Measurements from ENCODE around the gene ZNF414. TPM values are rescaled to one million over a fixed set of nuclear protein-coding genes. Genes with fewer than 3 reads are reported as not detected.
A peak's percentile ranks its signal among the peaks of the same experiment; 100 is the strongest.

Gene ZNF414
- total RNA-seq, 4 donors from 2014 or later, result 3.6 to 18.9 (median 10.3) TPM

DNA sequence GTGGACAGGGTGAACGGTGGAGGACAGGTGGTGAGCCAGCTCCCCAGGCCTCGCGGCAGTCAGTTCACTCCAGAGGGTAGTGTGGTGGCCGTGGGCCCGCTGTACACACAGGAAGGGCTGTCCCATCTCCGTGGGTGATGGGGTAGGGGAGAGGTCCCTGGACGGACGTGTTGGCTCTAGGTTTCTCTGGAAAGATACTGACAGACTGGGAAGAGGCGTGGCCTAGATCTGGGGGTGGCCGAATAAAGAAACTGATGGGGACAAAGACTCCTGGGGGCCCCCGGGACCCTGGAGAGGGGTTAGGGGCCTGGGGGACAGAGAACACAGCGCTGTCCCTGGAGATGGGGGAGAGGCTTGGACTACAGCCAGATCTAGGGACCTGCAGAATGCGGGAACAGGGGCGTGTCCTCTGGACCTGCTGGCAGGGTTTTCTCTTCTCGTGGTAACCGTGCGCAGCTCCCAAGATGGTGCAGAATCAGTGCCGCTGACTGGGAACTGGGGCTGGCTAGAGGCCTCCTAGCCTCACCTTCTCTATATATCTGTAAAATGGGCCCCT, 7.5 kb downstream of the ZNF414 start:
- 31% methylated on average over 6 of the region's 18 CpGs; no CpG with 5 or more reads in 1 of the 2 donors for WGBS, 2 donors (ENCODE audit: low coverage in 1 of 2)
- TF ChIP-seq, protein P1, sequence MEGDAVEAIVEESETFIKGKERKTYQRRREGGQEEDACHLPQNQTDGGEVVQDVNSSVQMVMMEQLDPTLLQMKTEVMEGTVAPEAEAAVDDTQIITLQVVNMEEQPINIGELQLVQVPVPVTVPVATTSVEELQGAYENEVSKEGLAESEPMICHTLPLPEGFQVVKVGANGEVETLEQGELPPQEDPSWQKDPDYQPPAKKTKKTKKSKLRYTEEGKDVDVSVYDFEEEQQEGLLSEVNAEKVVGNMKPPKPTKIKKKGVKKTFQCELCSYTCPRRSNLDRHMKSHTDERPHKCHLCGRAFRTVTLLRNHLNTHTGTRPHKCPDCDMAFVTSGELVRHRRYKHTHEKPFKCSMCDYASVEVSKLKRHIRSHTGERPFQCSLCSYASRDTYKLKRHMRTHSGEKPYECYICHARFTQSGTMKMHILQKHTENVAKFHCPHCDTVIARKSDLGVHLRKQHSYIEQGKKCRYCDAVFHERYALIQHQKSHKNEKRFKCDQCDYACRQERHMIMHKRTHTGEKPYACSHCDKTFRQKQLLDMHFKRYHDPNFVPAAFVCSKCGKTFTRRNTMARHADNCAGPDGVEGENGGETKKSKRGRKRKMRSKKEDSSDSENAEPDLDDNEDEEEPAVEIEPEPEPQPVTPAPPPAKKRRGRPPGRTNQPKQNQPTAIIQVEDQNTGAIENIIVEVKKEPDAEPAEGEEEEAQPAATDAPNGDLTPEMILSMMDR (IDR thresholded peaks at IDR 0.05), result no peak
- TF ChIP-seq POLR2AphosphoS5 (IDR thresholded peaks at IDR 0.05) (no peak), EP300 (IDR thresholded peaks at IDR 0.05) (no peak), POLR2A (IDR thresholded peaks at IDR 0.05) (no peak)
- H3K36me3 ChIP-seq, result peaks cover 0 to 13% of the 10 kb centered on the region in 2 donors
- H3K4me3 ChIP-seq, result peak overlapping the region; percentile 23 to 63
- no peaks in the 10 kb centered on the region for H3K9me3 ChIP-seq
- H3K27me3 ChIP-seq, result no peaks in the 10 kb centered on the region
- peak overlapping the region in 3 of 4 donors; percentile 35 to 61 (median 47) for H3K27ac ChIP-seq
- no peak for ATAC-seq
- peaks cover 0 to 21% (median 11%) of the 10 kb centered on the region in 3 donors for H3K4me1 ChIP-seq

GRCh38 chr19:8505680-8506401, 8.1 kb downstream of the ZNF414 start:
- TF ChIP-seq, protein P1 (IDR thresholded peaks at IDR 0.05), result peak in 3 of 4 experiments; percentile 81 to 94 (median 82)
- TF ChIP-seq POLR2AphosphoS5 (IDR thresholded peaks at IDR 0.05) (no peak), EP300 (IDR thresholded peaks at IDR 0.05) (no peak), POLR2A (IDR thresholded peaks at IDR 0.05) (no peak)
- 0% methylated on average over 2 of the region's 56 CpGs; no CpG with 5 or more reads in 1 of the 2 donors for WGBS, 2 donors (ENCODE audit: low coverage in 1 of 2)
- Histone ChIP-seq H3K4me3 (peak overlapping the region; percentile 23 to 63), H3K4me1 (peaks cover 0 to 18% (median 11%) of the 10 kb centered on the region in 3 donors), H3K27me3 (no peaks in the 10 kb centered on the region), H3K9me3 (no peaks in the 10 kb centered on the region), H3K27ac (peak overlapping the region in 3 of 4 donors; percentile 35 to 61 (median 47)), H3K36me3 (peaks cover 0 to 7% of the 10 kb centered on the region in 2 donors)
- ATAC-seq, result peak; percentile 88

DNA sequence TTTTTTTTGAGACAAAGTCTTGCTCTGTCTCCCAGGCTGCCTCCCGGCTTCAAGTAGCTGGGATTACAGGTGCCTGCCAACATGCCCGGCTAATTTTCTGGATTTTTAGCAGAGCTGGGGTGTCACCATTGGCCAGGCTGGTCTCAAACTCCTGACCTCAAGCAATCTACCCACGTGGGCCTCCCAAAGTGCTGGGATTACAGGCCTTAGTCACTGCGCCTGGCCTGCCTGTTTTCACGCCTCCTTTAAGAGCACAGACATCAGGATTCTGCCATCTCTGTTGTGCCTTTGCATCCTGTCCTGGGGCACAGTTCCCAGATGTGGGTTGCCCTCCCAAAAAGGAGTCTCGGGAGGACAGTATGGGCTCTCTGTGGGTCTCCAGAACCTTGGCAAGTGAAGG, 9.0 kb downstream of the ZNF414 start:
- Histone ChIP-seq H3K4me3 (no peak overlapping the region), H3K27me3 (no peaks in the 10 kb centered on the region), H3K4me1 (peaks cover 0 to 18% (median 11%) of the 10 kb centered on the region in 3 donors), H3K9me3 (no peaks in the 10 kb centered on the region), H3K27ac (no peak overlapping the region), H3K36me3 (no peaks in the 10 kb centered on the region)
- no peak for ATAC-seq
- TF ChIP-seq POLR2A (IDR thresholded peaks at IDR 0.05) (no peak), POLR2AphosphoS5 (IDR thresholded peaks at IDR 0.05) (no peak), EP300 (IDR thresholded peaks at IDR 0.05) (no peak)
- TF ChIP-seq, protein P1 (IDR thresholded peaks at IDR 0.05), result no peak
- 63 to 69% methylated on average over 1 to 3 of the region's 6 CpGs for WGBS, 2 donors (ENCODE audit: low coverage in 1 of 2)

DNA sequence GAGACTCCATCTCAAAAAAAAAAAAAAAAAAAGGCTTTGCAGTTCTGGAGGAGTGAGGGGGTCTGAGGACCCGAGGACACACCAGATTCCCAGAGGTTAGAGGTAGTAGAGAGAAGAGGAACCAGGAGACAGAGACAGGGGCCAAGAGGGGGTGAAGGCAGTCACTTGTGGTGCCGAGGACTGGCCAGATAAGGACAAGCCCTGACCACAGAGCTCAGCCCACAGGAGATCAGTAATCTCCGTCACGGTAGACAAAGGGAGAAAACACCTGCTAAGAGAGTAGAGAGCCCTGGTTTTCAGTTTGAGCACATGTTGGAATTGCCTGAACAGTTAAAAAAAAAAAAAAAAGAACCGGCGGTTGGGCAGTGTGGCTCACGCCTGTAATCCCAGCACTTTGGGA, 9.8 kb downstream of the ZNF414 start:
- Histone ChIP-seq H3K36me3 (no peaks in the 10 kb centered on the region), H3K4me3 (no peak overlapping the region), H3K27me3 (no peaks in the 10 kb centered on the region), H3K27ac (no peak overlapping the region), H3K9me3 (no peaks in the 10 kb centered on the region), H3K4me1 (peaks cover 0 to 18% (median 11%) of the 10 kb centered on the region in 3 donors)
- 82 to 95% methylated on average over 4 to 7 of the region's 7 CpGs for WGBS, 2 donors (ENCODE audit: low coverage in 1 of 2)
- no peak for ATAC-seq
- TF ChIP-seq POLR2A (IDR thresholded peaks at IDR 0.05), result no peak
- TF ChIP-seq, protein P1 (IDR thresholded peaks at IDR 0.05), result no peak
- TF ChIP-seq POLR2AphosphoS5 (IDR thresholded peaks at IDR 0.05), result no peak
- no peak for TF ChIP-seq EP300 (IDR thresholded peaks at IDR 0.05)

All from gastroesophageal sphincter (tissue), 4 donors.